PC-9 (cell line): Measurements from ENCODE around the gene RHOB. TPM values are rescaled to one million over a fixed set of nuclear protein-coding genes. Genes with fewer than 3 reads are reported as not detected.

Experiments
- BruUV-seq: library from RNA; stranded (reverse); fragments of 400-500 nt; replicated peaks from 2 replicates; lab custom pipeline; 2021; lab: Mats Ljungman, UMichigan
- CTCF ChIA-PET: fragments of 300-600 bp; sonication (Branson Sonifier 250); formaldehyde crosslinking; loops from one replicate; lab custom pipeline; 2022; ENCODE audit warnings: antibody characterized with exemption; lab: Charles Lee
- POLR2A ChIA-PET: fragments of 300-600 bp; sonication (Branson Sonifier 250); formaldehyde crosslinking; loops from one replicate; lab custom pipeline; 2022; ENCODE audit warnings: antibody characterized with exemption; ENCODE audit not compliant: unreplicated experiment; lab: Charles Lee
- DNase-seq, 2 experiments: peaks; one replicate each; pipeline versions ENCODE4 v3.0.0 to v3.0.0-alpha.2; 2015 to 2022; ENCODE audit warnings: mixed read lengths in 1 of 2
- H2AFZ ChIP-seq: fragments of 200-600 bp; sonication (generic); 2 replicates; pipeline ENCODE4 v1.8.1; 2017; ENCODE audit warnings: antibody characterized with exemption
- H3F3A ChIP-seq: fragments of 200-600 bp; sonication (generic); 2 replicates; pipeline ENCODE4 v1.8.1; 2017; ENCODE audit warnings: antibody characterized with exemption, mild to moderate bottlenecking, low read depth; ENCODE audit not compliant: insufficient read depth
- H3K27ac ChIP-seq: fragments of 200-600 bp; sonication (generic); 2 replicates; pipeline ENCODE4 v1.6.1; 2016; ENCODE audit warnings: mixed run types
- H3K27me3 ChIP-seq: fragments of 200-600 bp; sonication (generic); 2 replicates; pipeline ENCODE4 v1.6.1; 2016; ENCODE audit warnings: low read depth, mixed run types; ENCODE audit not compliant: insufficient read depth
- H3K36me3 ChIP-seq: fragments of 200-600 bp; sonication (generic); 2 replicates; pipeline ENCODE4 v1.6.1; 2016; ENCODE audit warnings: low read depth, mixed run types
- H3K4me1 ChIP-seq: fragments of 200-600 bp; sonication (generic); replicated peaks from 2 replicates; pipeline ENCODE4 v1.6.1; 2016; ENCODE audit warnings: mixed run types; ENCODE audit not compliant: insufficient read depth
- H3K4me2 ChIP-seq: fragments of 200-600 bp; sonication (generic); 2 replicates; pipeline ENCODE4 v1.6.1; 2017; ENCODE audit warnings: mixed run types
- H3K4me3 ChIP-seq: fragments of 200-600 bp; sonication (generic); 2 replicates; pipeline ENCODE4 v1.6.1; 2016; ENCODE audit warnings: mixed run types
- H3K79me2 ChIP-seq: fragments of 200-600 bp; sonication (generic); 2 replicates; pipeline ENCODE4 v1.6.1; 2017; ENCODE audit warnings: low read depth, mixed run types
- H3K9me2 ChIP-seq: fragments of 200-600 bp; sonication (generic); 2 replicates; pipeline ENCODE4 v1.8.1; 2017; ENCODE audit warnings: mild to moderate bottlenecking; ENCODE audit not compliant: insufficient read depth
- H3K9me3 ChIP-seq: fragments of 200-600 bp; sonication (generic); 2 replicates; pipeline ENCODE4 v1.8.1; 2016; ENCODE audit warnings: low read depth; ENCODE audit not compliant: insufficient read depth
- H4K20me1 ChIP-seq: fragments of 200-600 bp; sonication (generic); 2 replicates; pipeline ENCODE4 v1.8.1; 2017; ENCODE audit not compliant: insufficient read depth
- EZH2 ChIP-seq: fragments of 200-600 bp; sonication (generic); IDR thresholded peaks from 2 replicates; pipeline ENCODE4 v1.8.0; 2017; ENCODE audit warnings: antibody characterized with exemption, low read depth
- intact Hi-C: fragments of 100-400 bp; cut with micrococcal nuclease; formaldehyde crosslinking; loops from one replicate; pipeline ENCODE4 v1.10.0; 2022; ENCODE audit not compliant: unreplicated experiment
- total RNA-seq: library from RNA; stranded (reverse); gene quantifications from 2 replicates; pipeline ENCODE4 v1.2.3, GENCODE V29; 2021
- TF ChIP-seq, protein P1 (sequence below): fragments of 200-600 bp; sonication (generic); conservative IDR thresholded peaks from 2 replicates; pipeline ENCODE4 v1.6.1; 2017; ENCODE audit warnings: mixed run types, antibody characterized with exemption, mild to moderate bottlenecking, moderate library complexity

Gene RHOB
- total RNA-seq, 1 experiment from 2014 or later = 39.3 TPM

DNA sequence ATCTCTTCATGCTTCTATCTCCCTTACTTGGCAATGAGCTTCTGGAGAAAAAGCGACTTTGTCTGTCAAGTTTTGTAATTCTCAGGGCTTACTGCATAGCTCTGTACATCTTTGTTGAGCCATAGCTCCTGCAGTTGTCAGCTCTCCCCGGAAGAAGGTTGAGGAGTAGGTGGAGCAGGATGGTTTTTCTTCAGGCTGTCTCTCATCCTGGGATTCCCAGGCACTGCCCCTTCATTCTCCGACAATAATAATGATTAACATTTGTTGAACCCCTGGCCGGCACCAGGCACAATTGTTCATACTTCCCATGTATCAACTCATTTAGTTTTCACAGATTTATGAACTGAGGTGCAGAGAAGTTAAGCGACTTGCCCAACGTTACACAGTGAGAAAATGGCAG, 23.5 kb upstream of the RHOB start:
- TF ChIP-seq EZH2 = no peak
- TF ChIP-seq, protein P1, sequence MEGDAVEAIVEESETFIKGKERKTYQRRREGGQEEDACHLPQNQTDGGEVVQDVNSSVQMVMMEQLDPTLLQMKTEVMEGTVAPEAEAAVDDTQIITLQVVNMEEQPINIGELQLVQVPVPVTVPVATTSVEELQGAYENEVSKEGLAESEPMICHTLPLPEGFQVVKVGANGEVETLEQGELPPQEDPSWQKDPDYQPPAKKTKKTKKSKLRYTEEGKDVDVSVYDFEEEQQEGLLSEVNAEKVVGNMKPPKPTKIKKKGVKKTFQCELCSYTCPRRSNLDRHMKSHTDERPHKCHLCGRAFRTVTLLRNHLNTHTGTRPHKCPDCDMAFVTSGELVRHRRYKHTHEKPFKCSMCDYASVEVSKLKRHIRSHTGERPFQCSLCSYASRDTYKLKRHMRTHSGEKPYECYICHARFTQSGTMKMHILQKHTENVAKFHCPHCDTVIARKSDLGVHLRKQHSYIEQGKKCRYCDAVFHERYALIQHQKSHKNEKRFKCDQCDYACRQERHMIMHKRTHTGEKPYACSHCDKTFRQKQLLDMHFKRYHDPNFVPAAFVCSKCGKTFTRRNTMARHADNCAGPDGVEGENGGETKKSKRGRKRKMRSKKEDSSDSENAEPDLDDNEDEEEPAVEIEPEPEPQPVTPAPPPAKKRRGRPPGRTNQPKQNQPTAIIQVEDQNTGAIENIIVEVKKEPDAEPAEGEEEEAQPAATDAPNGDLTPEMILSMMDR = no peak
- Histone ChIP-seq H3F3A (no peaks in the 10 kb centered on the region; the same call in 1 of the 2 replicates), H3K79me2 (no peaks in the 10 kb centered on the region), H4K20me1 (no peaks in the 10 kb centered on the region), H3K4me2 (no peak overlapping the region), H3K27ac (no peak overlapping the region), H3K9me2 (no peaks in the 10 kb centered on the region), H3K4me3 (no peak overlapping the region), H3K9me3 (no peaks in the 10 kb centered on the region), H3K4me1 (0 out of 2 replicates have a peak, but pooled peaks cover 16% of the 10 kb centered on the region), H2AFZ (no peak overlapping the region), H3K36me3 (no peaks in the 10 kb centered on the region), H3K27me3 (no peaks in the 10 kb centered on the region)
- CTCF ChIA-PET = interaction anchor here (0.6 kb wide), 1 partner anchor 10 kb away, joined by 3 read pairs; no protein-coding TSS in a partner anchor
- DNase-seq = no peak
- POLR2A ChIA-PET = no interaction called here
- intact Hi-C loops = no loop called here
- BruUV-seq = no TSS peak

DNA sequence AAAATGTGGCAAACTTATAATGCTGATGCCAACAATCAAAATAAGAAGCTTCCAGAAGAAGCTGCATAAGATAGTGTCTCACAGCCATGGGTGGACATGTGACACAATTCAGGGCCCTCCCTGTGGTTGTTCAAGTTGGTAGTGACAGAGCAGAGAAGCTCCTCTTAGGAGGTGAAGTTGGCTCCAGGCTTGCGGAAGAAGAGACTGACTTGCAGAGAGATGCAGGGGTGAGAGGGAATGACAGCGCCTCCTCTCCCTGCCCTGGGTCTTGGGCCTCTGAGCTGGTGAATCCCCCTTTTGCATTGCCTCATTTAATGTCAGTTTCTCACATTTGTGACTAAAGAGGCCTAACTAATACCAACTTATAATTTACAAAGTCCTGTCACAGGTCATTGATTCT, 23.0 kb upstream of the RHOB start:
- Histone ChIP-seq H3K27me3 (no peaks in the 10 kb centered on the region), H3F3A (no peaks in the 10 kb centered on the region; the same call in 1 of the 2 replicates), H3K27ac (no peak overlapping the region), H3K9me2 (no peaks in the 10 kb centered on the region), H2AFZ (no peak overlapping the region), H3K79me2 (no peaks in the 10 kb centered on the region), H3K4me2 (no peak overlapping the region), H3K9me3 (no peaks in the 10 kb centered on the region), H3K4me3 (no peak overlapping the region), H3K36me3 (no peaks in the 10 kb centered on the region), H3K4me1 (0 out of 2 replicates have a peak, but pooled peaks cover 16% of the 10 kb centered on the region), H4K20me1 (no peaks in the 10 kb centered on the region)
- no peak for TF ChIP-seq EZH2
- TF ChIP-seq, protein P1 = no peak
- BruUV-seq = no TSS peak
- ChIA-PET CTCF (interaction anchor here (0.6 kb wide), 1 partner anchor 9 kb away, joined by 3 read pairs; no protein-coding TSS in a partner anchor), POLR2A (interaction anchor here (0.6 kb wide), 1 partner anchor 498 kb away, joined by 9 read pairs; no protein-coding TSS in a partner anchor)
- intact Hi-C loops = no loop called here
- DNase-seq = no peak

DNA sequence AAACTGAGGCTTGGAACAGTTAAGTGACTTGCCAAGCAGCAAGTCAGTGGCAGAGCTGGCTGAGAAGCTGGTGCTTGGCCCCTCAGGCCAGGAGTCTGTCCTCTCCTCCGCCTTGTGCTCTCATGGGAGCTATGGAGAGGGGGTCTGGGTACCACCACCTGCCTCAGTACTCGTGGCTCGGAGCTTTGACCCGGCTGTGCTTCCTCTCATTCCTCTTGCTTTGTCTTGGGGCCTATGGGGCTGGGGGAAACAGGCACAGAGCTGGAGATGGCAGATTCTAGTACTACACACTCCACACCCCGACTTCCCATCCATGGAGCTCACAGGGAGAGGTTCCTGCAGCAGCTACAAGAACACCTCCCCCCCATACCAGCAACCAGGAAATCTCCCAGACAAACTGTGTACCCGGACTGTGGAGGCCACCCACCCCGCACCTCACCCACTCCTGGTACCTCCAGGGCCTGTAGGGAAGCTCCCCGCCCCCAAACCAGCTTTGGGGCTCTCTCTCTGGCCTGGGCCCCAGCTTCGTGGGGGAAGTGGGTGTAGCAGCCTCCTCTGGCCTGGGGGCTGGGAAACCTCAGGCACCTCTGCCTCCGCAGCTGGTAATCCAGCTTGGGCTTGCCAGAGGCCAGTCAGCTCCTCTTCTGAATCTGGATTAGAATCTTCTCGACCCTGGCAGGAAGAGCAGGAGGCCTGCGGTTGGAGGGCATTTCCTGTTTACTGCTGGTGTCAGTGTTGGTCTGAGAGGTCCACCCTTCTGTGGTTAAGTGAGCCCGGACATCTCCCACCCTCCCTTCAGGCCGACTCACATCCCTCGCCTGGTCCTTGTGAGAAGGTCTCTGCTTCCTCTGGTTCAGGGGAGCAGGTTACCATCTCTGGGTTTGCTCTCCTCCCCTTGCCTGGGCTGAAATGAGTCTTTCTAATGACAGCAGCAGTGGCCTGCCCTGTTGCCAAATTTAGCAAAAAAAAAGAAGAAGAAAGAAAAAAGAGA, 22.3 kb upstream of the RHOB start:
- Histone ChIP-seq H3F3A (no peaks in the 10 kb centered on the region; the same call in 1 of the 2 replicates), H3K4me1 (0 out of 2 replicates have a peak, but pooled peaks cover 16% of the 10 kb centered on the region), H3K9me2 (no peaks in the 10 kb centered on the region), H3K27ac (no peak overlapping the region), H2AFZ (no peak overlapping the region), H3K9me3 (no peaks in the 10 kb centered on the region), H3K4me3 (no peak overlapping the region), H3K79me2 (no peaks in the 10 kb centered on the region), H4K20me1 (no peaks in the 10 kb centered on the region), H3K4me2 (peak overlapping the region; percentile 11; the same call in 1 of the 2 replicates), H3K36me3 (no peaks in the 10 kb centered on the region), H3K27me3 (no peaks in the 10 kb centered on the region)
- intact Hi-C loops = no loop called here
- ChIA-PET CTCF (interaction anchor here (0.8 kb wide), 1 partner anchor 14 kb away, joined by 3 read pairs; no protein-coding TSS in a partner anchor), POLR2A (interaction anchor here (0.6 to 1.0 kb wide), 3 partner anchors 22 to 499 kb away, joined by 4 to 9 read pairs (median 6); partner anchors contain the start of gene RHOB)
- BruUV-seq = no TSS peak
- no peak for TF ChIP-seq EZH2
- TF ChIP-seq, protein P1 = no peak
- peak in 1 of 2 experiments; percentile 42 for DNase-seq
